WTC11 (cell line): ENCODE measurements around the gene CLBA1. TPM values are rescaled to one million over a fixed set of nuclear protein-coding genes. Genes with fewer than 3 reads are reported as not detected.

ENCODE experiments used
- ATAC-seq: fragments of 200-7000 bp; cut with Tn5 transposase; 2 replicates; pipeline ENCODE4 v1.10.0; 2021; ENCODE audit warnings: mild to moderate bottlenecking, moderate library complexity
- CTCF ChIA-PET: fragments of 300-600 bp; sonication (Branson Sonifier 250); formaldehyde crosslinking; loops from one replicate; lab custom pipeline; 2021; ENCODE audit warnings: antibody characterized with exemption; lab: Charles Lee
- POLR2A ChIA-PET: fragments of 350-600 bp; sonication (Branson Sonifier 250); formaldehyde crosslinking; loops from one replicate; lab custom pipeline; 2021; ENCODE audit warnings: antibody characterized with exemption; lab: Charles Lee
- DNase-seq: peaks from one replicate; pipeline ENCODE4 v3.0.0; 2021; ENCODE audit warnings: low spot score
- H3K27ac Mint-ChIP-seq: 2 replicates; pipeline ENCODE4 v1.8.0; 2021; ENCODE audit warnings: mixed read lengths
- H3K27me3 Mint-ChIP-seq: 2 replicates; pipeline ENCODE4 v1.8.0; 2021; ENCODE audit warnings: low read depth, mild to moderate bottlenecking, moderate library complexity, mixed read lengths
- H3K36me3 Mint-ChIP-seq: 2 replicates; pipeline ENCODE4 v1.8.0; 2021; ENCODE audit warnings: mixed read lengths
- H3K4me1 Mint-ChIP-seq: 2 replicates; pipeline ENCODE4 v1.8.0; 2022; ENCODE audit warnings: mixed read lengths
- H3K4me3 Mint-ChIP-seq: 2 replicates; pipeline ENCODE4 v1.8.0; 2021; ENCODE audit warnings: mild to moderate bottlenecking, moderate library complexity, mixed read lengths
- H3K9me3 Mint-ChIP-seq: 2 replicates; pipeline ENCODE4 v1.8.0; 2021; ENCODE audit warnings: mixed read lengths
- AR ChIP-seq: fragments of 250-450 bp; sonication (Bioruptor Pico); IDR thresholded peaks from 2 replicates; pipeline ENCODE4 v1.9.0; 2021; ENCODE audit warnings: mild to moderate bottlenecking
- FOXK1 ChIP-seq: sonication (generic); formaldehyde crosslinking; IDR thresholded peaks from 2 replicates; pipeline ENCODE4 v1.8.0; 2022; ENCODE audit warnings: mild to moderate bottlenecking, moderate library complexity, missing genetic modification reagents
- FOXP1 ChIP-seq: sonication (generic); formaldehyde crosslinking; IDR thresholded peaks from 2 replicates; pipeline ENCODE4 v1.8.0; 2022; ENCODE audit warnings: missing genetic modification reagents, mild to moderate bottlenecking, moderate library complexity, borderline replicate concordance
- MLX ChIP-seq: sonication (generic); formaldehyde crosslinking; IDR thresholded peaks from 2 replicates; pipeline ENCODE4 v1.8.1; 2023; ENCODE audit warnings: mild to moderate bottlenecking, missing genetic modification reagents, moderate library complexity
- NFYB ChIP-seq: sonication (generic); formaldehyde crosslinking; conservative IDR thresholded peaks from 2 replicates; pipeline ENCODE4 v1.8.0; 2022; ENCODE audit warnings: low read depth, missing genetic modification reagents
- PREB ChIP-seq: sonication (generic); formaldehyde crosslinking; IDR thresholded peaks from 2 replicates; pipeline ENCODE4 v1.8.1; 2022; ENCODE audit warnings: mild to moderate bottlenecking, missing genetic modification reagents, moderate library complexity, borderline replicate concordance
- STAT6 ChIP-seq: sonication (generic); formaldehyde crosslinking; conservative IDR thresholded peaks from 2 replicates; pipeline ENCODE4 v1.8.1; 2023; ENCODE audit warnings: mild to moderate bottlenecking, low read depth, missing genetic modification reagents, moderate library complexity
- TEAD4 ChIP-seq: sonication (generic); formaldehyde crosslinking; IDR thresholded peaks from 2 replicates; pipeline ENCODE4 v1.8.0; 2022; ENCODE audit warnings: mild to moderate bottlenecking, missing genetic modification reagents
- TP53 ChIP-seq: sonication (generic); formaldehyde crosslinking; IDR thresholded peaks from 2 replicates; pipeline ENCODE4 v1.8.1; 2023; ENCODE audit warnings: mild to moderate bottlenecking, missing genetic modification reagents
- USF2 ChIP-seq: sonication (generic); formaldehyde crosslinking; IDR thresholded peaks from 2 replicates; pipeline ENCODE4 v1.8.1; 2023; ENCODE audit warnings: mild to moderate bottlenecking, missing genetic modification reagents, moderate library complexity
- ZBTB43 ChIP-seq: sonication (generic); formaldehyde crosslinking; IDR thresholded peaks from 2 replicates; pipeline ENCODE4 v1.8.1; 2023; ENCODE audit warnings: mild to moderate bottlenecking, missing genetic modification reagents
- ZMAT4 ChIP-seq: fragments of 250-450 bp; sonication (Bioruptor Pico); IDR thresholded peaks from 2 replicates; pipeline ENCODE4 v1.9.0; 2021; ENCODE audit warnings: mild to moderate bottlenecking
- ZNF121 ChIP-seq: sonication (generic); formaldehyde crosslinking; IDR thresholded peaks from 2 replicates; pipeline ENCODE4 v1.8.0; 2023; ENCODE audit warnings: missing genetic modification reagents
- ZNF232 ChIP-seq: sonication (generic); formaldehyde crosslinking; IDR thresholded peaks from 2 replicates; pipeline ENCODE4 v1.8.0; 2022; ENCODE audit warnings: mild to moderate bottlenecking, missing genetic modification reagents
- ZNF532 ChIP-seq: fragments of 250-450 bp; sonication (Bioruptor Pico); IDR thresholded peaks from 2 replicates; pipeline ENCODE4 v1.9.0; 2021; ENCODE audit warnings: mild to moderate bottlenecking, borderline replicate concordance
- ZSCAN18 ChIP-seq: fragments of 250-450 bp; sonication (Bioruptor Pico); IDR thresholded peaks from 2 replicates; pipeline ENCODE4 v2.1.2; 2022; ENCODE audit warnings: mild to moderate bottlenecking, moderate library complexity
- total RNA-seq: library from RNA; stranded (reverse); gene quantifications from 3 replicates; pipeline ENCODE4 v1.2.3, GENCODE V29; 2021

Gene CLBA1
- total RNA-seq, 1 experiment from 2014 or later, result 3.8 TPM

GRCh38 chr14:104938436-104938835, 47.2 kb upstream of the CLBA1 start (continued):
- TF ChIP-seq AR, result no peak
- TF ChIP-seq FOXP1 (CRISPR knock-in tag), result no peak
- no peak for TF ChIP-seq STAT6 (CRISPR knock-in tag)
- TF ChIP-seq ZNF532 (CRISPR knock-in tag), result no peak
- TF ChIP-seq FOXK1 (CRISPR knock-in tag), result no peak
- TF ChIP-seq, all 79 proteins: peak for 0

GRCh38 chr14:104938960-104939359, 46.6 kb upstream of the CLBA1 start:
- ATAC-seq (no peak), DNase-seq (no peak)
- Mint-ChIP-seq H3K9me3 (0 out of 2 replicates have a peak, but pooled peaks cover 3% of the 10 kb centered on the region), H3K27ac (no peak overlapping the region), H3K36me3 (no peaks in the 10 kb centered on the region), H3K27me3 (peaks cover 63% of the 10 kb centered on the region), H3K4me1 (no peaks in the 10 kb centered on the region), H3K4me3 (no peak overlapping the region)
- ChIA-PET POLR2A (no interaction called here), CTCF (interaction anchor here (0.6 to 2.5 kb wide), 5 partner anchors 23 to 151 kb away, joined by 4 to 11 read pairs (median 4); no protein-coding TSS in a partner anchor)
- TF ChIP-seq MLX (no peak), TEAD4 (CRISPR knock-in tag) (no peak), ZNF121 (CRISPR knock-in tag) (no peak), NFYB (CRISPR knock-in tag) (no peak), ZSCAN18 (CRISPR knock-in tag) (no peak), PREB (CRISPR knock-in tag) (no peak), STAT6 (CRISPR knock-in tag) (no peak), ZMAT4 (CRISPR knock-in tag) (no peak), USF2 (CRISPR knock-in tag) (no peak), ZBTB43 (CRISPR knock-in tag) (no peak), ZNF232 (CRISPR knock-in tag) (no peak), TP53 (no peak)
